ENCODE data around the gene CDKN2D.
A peak's percentile ranks its signal among the peaks of the same experiment; 100 is the strongest.
"Not testable (repeated sequence)": the region's sequence is repeated elsewhere in the genome, so short reads cannot be mapped to it uniquely, and the experiment has no call there.

The CDKN2D gene

DNA sequence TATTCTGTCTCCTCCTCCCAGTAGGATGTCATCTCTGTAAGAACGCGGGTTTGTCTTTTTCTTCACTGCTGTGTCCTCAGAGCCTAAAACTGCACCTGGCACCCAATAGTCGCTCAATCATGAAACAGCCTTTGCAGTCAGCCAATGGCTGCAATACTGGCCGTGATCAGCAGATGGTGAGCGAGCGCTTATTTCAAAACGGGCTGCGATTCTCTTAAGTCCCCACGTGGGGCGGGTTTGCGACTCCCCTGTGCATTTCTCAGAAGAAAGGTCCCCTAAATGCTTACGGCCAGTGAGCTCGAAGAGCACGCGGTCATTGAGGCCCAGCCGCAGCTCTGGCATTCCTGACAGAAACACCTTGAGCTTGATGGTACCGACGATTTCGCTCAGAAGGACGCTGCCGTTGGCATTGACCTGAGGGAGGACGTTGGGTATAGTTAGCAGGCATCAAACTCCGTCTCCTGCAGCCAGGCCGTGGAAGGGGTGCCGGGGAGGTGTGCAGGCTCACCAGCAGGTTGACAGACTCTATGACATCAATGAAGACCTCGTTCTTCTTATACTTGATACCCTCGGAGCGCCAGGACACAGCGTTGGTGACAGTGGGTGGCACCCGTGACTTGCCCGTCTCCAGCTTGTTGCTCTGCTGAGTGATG is 12.3 kb upstream of the CDKN2D start:
- DNase-seq (ENCODE audit: low spot score): peak; percentile 81

DNA sequence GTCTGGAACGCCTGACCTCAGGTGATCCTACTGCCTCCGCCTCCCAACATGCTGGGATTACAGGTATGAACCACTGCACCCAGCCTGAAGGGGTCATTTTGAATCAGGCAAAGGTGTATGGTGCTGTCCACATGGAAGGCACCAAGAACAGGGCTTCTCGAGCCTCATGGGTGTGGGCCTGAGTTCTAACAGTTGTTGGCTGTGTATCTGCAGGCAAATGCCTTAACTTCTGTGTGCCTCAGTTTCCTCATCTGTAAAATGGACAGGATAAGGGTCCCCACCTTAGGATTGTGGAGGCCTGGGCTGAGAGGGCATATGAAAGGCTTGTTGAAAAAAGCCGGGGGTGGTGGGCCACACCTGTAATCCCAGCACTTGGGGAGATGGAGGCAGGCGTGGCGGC is 9.2 kb upstream of the CDKN2D start:
- no peak for DNase-seq (ENCODE audit: low spot score)

DNA sequence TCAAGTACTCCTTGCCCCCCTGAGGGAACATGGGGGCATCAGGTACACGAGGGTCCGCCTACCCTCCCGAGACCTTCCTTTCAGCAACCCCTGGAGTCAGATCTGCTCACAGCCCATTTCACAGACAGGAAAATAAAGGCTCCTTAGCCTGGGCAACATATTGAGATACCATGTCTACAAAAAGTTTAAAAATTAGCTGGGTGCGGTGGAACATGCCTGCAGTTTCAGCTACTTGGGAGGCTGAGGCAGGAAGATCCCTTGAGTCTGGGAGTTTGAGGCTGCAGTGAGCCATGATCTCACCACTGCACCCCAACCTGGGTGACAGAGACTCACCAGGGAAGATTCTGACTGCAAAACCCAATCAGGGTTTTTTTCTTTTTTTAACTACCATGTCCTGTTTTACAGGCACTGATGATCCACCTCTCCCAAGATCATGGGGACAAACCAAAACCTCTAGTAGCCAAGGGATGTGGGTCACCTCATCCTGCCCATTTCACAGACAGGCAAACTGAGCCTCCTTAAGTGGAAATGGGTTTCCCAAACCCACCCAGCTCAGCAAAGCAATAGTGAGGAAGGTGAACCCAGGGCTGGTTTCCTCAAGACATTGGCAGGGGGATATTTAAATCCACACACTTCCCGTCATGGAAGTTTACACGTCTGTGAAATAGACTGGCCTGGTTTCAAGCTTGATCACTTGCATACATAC is 6.4 kb upstream of the CDKN2D start:
- DNase-seq (ENCODE audit: low spot score): no peak

DNA sequence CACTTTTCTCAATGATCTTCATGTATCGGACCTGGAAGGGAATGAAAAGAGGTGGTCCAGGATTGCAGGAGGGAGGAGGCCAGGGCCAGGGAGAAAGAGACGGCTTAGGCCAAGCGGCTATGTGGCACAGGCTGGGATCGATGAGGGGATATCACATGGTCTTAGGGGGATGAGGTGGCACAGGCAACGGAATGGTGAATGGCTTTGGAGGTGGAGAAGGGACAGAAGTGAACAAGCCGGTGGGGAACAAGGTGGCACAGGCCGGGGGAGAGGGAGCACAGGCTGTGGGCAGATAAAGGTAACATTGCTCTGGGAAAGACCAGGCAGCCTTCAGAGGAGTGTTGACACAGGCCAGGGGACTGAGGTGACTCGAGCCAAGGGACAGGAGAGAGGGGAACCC is 5.7 kb upstream of the CDKN2D start:
- DNase-seq (ENCODE audit: low spot score): no peak

DNA sequence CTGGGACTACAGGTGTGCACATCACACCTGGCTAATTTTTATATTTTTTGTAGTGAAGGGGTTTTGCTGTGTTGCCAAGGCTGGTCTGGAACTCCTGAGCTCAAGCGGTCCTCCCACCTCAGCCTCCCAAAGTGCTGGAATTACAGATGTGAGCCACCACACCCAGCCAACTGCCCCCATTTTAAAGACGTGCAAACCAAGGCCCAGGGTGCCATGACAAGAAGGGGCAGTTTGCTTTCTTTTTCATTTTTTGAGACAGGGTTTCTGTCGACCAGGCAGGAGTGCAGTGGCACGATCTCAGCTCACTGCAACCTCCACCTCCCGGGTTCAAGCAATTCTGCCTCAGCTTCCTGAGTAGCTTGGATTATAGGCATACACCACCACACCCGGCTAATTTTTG is 5.0 kb upstream of the CDKN2D start:
- not testable (repeated sequence) for DNase-seq (ENCODE audit: low spot score)

DNA sequence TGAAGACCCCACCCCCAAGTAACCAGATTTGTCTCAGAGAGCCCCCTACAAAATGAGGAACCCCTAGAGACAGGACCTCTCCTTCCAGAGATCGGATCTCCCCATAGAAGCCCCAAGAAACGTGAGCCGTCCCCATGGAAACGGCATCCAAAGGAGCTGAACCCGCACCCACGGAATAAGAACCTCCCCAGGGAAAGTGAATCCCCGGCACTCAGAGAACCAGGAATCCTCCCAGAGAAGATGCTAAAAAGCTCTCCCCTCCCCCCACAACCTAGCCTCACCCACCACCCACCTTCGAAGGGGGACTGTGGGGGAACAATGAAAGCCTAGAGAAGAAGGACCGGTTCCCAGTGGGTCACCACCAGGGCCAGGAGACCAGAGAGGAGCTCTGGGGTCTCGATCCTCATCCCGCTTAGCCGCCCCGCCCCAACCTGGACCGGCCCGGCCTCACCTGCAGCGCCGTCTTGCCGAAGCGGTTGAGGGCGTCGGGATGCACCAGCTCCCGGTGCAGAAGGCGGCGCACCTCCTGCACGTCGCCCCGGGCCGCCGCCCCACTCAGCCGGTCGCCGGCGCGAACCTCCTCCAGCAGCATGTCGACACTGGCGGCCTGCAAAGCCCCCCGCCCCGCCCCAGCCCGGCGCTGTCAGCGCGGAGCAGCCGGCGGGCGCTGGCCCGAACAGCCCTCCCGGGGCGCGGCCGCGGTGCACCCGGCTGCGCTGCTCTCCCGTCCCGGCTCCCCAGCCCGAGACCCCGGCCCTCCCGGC is 535 bp downstream of the CDKN2D start:
- no peak for DNase-seq (ENCODE audit: low spot score)

DNA sequence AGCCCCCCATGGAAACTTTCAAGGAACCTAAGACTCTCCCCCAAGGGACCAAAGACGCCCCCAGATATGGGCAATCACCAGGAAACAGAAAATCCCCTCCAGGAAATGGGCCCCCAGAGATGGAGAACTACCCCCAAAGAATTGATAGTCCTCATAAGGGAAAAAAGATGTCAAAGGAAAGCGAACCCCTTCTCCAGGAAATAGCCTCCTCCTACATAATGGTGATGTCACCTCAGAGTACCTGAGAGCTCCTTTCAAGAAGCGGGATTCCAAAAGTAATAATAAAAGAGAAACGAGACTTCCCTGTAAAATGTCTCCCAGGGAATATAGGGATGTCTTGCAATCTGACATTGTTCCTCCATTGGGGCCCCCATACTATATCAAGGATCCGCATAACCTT is 1.1 kb downstream of the CDKN2D start:
- no peak for DNase-seq (ENCODE audit: low spot score)

DNA sequence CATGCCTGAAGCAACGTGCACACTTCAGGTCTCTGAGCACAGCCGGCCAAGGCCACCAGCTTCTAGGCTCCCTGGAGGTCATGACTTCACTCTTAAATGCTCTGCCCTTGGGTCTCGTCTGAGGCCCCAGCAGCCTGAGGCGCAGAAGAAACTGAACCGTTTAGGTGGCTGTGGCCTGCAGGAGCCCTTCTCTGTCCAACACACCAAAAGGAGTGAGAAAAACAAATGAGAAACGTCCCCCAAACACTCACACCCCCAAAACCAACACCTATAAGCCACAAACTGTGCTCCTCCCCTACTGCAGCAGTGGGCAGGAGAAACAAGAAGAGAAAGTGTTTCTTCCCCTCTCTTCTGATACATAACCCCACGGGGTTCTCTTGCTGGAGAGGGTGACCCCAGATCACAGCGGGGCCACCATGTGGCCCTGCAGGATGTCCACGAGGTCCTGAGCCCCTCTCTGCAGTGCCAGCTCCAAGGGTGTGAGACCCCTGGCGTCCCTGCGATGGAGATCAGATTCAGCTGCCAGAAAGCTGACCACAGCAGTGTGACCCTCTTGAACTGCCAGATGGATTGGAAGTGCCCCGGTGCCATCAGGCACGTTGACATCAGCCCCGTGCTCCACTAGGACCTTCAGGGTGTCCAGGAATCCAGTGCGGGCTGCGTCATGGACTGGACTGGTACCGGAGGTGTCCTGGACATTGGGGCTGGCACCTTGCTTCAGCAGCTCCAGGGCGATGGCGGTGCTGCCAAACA is 1.9 kb downstream of the CDKN2D start:
- DNase-seq (ENCODE audit: low spot score): no peak

DNA sequence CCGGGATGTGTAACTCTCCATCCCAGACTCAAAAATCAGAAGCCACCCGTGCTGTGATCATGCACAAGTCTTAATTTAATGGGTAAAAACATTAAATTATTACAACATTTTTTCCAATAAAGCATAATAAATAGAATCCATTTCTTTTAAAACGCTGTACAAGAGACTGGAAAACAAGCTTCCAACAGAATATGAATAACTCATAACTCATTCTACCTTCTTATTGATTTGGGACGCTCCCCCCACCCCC is 2.4 kb downstream of the CDKN2D start:
- DNase-seq (ENCODE audit: low spot score): no peak

DNA sequence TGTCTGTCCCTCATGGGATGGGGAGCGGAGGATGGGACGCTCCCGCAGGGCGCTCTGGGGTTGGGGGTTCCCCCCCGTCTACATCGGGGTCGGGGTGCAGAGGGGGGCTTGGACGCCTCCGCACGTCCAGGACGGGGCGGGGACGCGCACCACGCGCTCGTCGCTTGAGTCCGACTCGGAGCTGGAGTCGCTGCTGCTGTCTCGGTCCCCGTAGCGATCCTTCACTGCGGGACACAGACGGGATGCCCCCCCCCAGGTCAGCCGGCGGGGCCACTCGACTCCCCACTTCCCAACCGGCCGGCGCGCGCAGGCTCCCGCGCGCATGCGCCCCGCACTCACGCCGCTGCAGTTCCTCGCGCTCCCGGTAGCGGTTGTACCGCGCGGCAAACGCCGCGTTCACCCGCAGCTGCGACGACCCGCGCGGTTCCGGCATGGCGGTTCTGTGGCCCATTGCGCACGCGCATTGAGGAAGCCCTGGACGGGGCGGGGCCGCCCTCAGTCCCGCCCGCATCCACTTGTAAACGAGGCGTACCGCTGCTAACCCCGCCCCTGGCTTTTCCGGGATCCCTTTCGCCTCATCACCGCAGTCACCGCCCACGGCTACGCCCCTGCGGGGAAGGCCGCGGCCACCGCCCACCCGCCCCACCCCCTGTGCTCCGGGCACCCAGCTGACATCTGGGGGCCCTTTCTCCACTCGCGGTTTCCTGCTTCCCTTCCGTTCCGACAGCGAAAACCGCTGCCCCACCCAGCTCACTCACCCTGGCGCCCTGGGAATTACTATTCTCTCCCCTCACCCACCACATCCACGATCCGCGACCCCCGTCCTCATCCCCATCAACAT is 3.0 kb downstream of the CDKN2D start, which contains the start of gene KRI1:
Gene KRI1 (minus strand): TSS at position 444 of the 841 bp plus-strand sequence. CDS start 11 bp downstream, at position 433.
- peak; percentile 96 for DNase-seq (ENCODE audit: low spot score)

DNA sequence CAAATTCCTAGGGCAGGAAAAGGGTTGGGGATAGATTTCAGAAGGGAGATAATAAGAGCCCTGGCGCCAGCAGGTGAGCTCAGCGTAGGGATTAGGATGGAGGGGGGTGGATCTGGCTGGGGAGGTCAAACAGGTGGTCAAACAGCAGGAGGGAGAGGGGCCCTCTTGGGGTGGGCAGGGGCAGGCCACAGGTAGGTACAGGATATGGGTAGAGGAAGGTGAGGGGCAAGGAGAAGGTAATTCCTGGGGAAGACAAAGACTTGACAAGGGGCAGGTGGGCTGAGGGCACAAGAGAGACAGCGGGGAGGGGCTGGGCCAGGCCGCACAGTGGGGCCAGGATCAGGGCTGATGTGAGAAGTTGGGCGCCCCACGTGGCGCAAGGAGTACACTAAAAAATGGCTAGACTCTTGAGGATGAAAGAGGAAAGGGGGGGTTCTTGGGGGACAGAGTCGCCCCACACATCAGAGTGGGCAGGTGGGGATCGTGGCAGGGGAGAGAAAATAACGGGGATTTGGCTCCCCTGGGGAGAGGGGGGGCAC is 3.7 kb downstream of the CDKN2D start:
- DNase-seq (ENCODE audit: low spot score): peak; percentile 86

DNA sequence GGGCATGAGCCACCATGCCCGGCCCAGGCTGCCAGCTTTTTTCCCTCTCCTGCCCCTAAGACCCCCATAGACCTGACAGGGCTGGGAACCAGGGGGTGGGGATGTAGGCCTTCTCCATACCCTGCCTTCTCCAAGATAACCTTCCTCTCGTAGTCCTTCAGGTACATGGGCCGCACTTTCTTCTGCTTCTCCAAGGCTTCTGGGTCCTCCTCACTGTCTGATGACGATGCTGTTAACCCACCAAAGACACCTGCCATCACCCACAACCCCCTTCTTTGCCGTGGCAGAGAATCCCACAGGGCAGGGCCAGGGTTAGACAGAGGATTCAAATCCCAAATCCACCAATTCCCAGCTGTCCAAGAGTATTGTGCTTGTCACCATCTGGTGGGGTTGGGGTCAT is 6.2 kb downstream of the CDKN2D start:
- DNase-seq (ENCODE audit: low spot score): no peak

DNA sequence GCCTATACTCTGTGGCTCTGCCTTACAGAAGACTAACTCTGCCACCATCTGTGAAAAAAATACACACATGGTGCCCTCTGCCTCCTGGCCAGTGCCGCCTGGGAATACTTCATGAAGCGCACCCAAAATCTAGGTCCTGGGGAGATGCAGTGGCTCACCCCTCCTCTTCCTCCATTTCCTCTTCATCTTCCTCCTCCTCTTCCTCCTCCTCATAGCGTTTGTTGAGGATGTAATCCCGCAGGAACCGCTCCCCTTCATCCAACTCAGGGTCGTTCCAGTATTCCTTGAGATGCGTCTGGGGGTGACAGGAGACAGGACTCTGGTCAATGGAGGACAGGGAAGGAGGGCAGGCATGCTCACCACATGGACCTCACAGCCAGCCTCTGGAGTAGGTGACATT is 8.6 kb downstream of the CDKN2D start:
- DNase-seq (ENCODE audit: low spot score): no peak

DNA sequence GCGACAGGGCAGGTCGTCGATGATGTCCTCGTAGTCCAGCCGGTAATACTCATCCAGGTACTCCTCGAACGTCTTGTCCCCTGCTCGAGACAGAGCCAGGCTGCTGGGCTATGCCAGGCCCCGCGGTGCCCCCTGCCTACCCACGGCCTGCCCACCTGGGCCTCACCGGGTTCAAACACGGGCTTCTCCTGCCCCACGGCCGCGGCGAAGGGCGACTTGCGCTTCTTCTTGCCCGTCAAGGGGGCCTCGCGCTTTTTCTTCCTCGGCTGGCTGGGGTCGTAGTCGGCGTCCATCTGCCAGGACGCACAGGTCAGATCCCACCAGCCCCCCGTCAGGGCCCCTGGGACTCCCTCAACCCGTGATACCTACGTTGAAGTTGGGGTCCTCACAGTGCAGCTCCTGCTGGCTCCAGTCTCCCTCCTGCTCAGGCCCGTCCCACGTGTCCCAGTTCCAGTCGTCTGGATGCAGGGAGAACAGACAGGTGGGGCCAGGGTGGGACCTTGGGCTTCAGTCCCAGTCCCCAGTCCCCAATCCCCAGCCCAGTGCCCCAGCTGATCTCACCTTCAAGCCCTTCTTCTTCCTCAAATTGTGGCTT is 11.1 kb downstream of the CDKN2D start:
- no peak for DNase-seq (ENCODE audit: low spot score)

DNA sequence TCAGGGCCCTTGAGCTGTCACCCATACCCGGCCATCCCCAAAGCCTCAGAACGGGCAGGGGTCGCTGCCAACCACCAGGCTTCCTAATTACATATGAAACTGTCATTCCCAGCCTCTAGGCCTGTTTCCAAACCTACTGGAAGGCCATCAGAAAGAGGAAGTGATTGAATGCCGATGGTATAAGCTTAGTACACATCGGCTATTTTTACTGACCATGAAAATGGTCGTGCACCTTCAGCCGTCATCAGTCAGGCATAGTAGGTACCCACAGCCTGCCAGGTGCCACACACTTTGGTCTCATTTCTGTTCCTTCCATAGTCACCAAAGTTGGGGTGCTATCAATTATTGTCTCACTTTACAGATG is 13.2 kb downstream of the CDKN2D start:
- DNase-seq (ENCODE audit: low spot score): no peak

DNA sequence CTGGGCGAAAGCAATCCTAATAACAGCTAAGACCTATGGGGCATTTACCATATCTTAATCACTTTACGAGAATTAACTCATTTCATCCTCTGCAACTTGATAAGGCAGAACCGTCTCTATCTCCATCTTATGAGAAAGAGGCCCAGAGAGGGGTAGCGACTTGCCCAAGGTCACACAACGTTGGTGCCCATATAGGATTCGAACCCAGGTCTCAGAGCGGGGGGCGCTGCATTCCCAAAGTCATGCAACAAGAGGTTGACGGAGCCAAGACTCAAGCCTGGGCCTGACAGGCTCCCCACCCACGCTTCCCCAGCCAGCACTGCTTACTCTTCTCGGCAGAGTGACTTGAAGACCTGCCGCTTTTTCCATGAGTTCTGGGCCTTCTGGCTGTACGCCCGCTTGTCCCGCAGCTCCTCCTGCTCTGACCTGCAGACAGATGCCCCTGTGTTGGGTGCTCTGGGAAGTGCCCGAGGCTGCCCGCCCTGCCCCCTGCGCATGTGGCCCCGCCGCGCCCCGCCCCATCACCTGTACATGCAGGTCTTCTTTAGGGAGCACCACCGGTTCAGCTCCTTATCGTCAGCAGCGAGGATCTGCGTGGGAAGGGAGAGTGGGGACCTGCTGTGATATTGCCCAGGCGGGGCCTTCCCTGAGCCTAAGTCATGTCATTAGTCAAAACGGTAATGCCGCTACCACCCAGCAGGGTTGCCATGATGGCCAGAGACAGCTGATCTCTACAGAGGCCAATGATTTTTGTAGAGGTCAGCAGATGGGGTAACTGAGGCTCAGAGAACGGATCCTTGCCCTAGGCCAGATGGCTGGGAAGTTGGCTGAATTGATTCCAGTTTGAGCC is 13.8 kb downstream of the CDKN2D start:
- DNase-seq (ENCODE audit: low spot score): no peak

DNA sequence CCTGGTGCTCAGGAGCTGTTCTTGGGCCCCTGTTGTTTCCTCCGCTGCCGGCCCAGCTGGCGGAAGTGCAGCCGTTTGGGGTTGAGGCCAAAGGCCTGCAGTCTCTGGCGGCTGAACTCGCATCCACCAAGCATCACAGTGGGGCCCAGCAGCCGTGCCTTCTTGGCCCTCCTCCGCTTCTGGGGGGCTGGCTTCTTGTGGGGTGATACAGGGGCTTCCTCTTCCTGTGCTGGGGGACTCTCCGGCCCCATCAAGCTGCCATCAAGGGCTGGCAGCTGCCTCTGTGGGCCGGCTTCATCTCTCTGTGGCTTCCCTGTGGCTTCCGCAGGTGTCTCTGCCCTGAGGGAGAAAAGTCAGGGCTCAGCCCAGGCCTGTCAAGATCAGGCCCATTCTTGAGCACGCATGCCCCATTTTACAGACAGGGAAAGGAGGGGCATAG is 14.8 kb downstream of the CDKN2D start:
- no peak for DNase-seq (ENCODE audit: low spot score)

DNA sequence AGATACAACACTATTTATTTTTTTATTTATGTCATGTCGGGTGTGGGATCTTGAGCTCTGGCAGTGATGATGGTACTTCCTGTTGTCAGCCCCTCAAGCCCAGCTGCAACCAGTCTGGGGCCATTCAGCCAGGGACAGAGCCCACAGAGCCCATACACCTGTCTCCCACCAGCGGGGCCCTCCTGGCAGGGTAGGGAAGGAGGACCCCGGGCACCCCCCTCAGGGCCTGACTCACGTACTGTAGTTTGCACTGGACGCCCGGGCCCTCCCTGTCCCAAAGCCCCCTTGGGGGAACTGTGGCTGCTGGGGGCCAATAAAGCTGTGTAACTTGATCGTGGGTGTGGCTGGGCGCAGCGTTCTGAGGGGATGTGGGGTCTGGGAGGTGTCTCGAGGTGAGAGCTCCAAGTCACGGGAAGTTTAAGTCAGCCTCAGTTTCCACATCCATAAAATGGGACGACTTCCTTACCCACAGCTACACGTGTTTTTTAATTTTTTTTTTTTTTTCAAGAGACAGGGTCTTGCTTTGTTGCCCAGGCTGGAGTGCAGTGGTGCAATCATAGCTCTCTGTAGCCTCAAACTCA is 15.6 kb downstream of the CDKN2D start:
- DNase-seq (ENCODE audit: low spot score): no peak

DNA sequence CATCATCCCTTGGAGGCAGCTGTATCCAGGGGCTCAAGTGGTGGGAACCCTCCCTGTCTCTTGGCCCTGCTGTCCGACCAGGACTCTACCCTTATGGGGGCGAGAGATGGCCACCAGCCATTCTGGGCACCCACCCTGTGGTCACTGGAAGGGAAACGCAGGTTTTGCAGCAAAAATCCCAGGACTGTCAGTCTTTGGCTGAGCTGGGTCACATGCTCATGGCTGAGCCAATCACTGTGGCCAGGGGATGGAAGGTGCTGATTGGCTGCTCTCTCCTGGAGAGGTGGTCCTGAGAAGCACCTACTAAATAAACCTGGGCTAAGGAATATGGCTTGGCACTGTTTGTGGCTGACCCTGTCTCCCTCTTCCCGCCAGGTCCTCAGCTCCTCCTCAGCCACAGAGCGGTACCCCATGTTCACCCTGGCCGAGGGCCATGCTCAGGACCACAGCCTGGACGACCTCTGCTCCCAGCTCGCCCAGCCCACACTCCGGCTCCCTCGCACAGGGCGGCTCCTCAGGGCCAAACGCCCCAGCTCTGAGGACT is 16.2 kb downstream of the CDKN2D start:
- DNase-seq (ENCODE audit: low spot score): peak; percentile 84

Data from iPS-NIHi11 (cell line).